Vagina (tissue), 2 donors: ENCODE results near the gene CKLF. TPM values are rescaled to one million over a fixed set of nuclear protein-coding genes. Genes with fewer than 3 reads are reported as not detected.

Experiments
- DNase-seq, 2 donors: peaks; one replicate each; pipeline ENCODE4 v3.0.0-alpha.2; 2017; ENCODE audit errors: extremely low spot score in 2 of 2
- H3K27ac ChIP-seq: fragments of 200-600 bp; sonication (generic); one replicate; pipeline ENCODE4 v1.5.1; 2019
- H3K27me3 ChIP-seq: fragments of 200-600 bp; sonication (generic); one replicate; pipeline ENCODE4 v1.5.1; 2019
- H3K36me3 ChIP-seq, 2 donors: fragments of 200-600 bp; sonication (generic); one replicate each; pipeline ENCODE4 v1.5.1; 2017 to 2019
- H3K4me1 ChIP-seq: fragments of 200-600 bp; sonication (generic); one replicate; pipeline ENCODE4 v1.5.1; 2019
- H3K4me3 ChIP-seq, 2 donors: fragments of 200-600 bp; sonication (generic); 1 replicate in 1 of 2; 2 replicates in 1 of 2; pipeline ENCODE4 v1.5.1; 2016 to 2019
- H3K9me3 ChIP-seq: fragments of 200-600 bp; sonication (generic); one replicate; pipeline ENCODE4 v1.5.1; 2019
- CTCF ChIP-seq, 3 experiments: fragments of 450-650 bp in 2 of 3; fragments of 200-600 bp in 1 of 3; sonication (generic) in 1 of 3; IDR thresholded peaks; one replicate each; pipeline ENCODE4 v1.5.1; 2017 to 2019; ENCODE audit warnings: antibody characterized with exemption in 3 of 3, mild to moderate bottlenecking in 2 of 3, moderate library complexity in 2 of 3
- POLR2A ChIP-seq, 2 donors: fragments of 450-650 bp; IDR thresholded peaks; one replicate each; pipeline ENCODE4 v1.6.1; 2017; ENCODE audit warnings: antibody characterized with exemption in 2 of 2, mild to moderate bottlenecking in 2 of 2, moderate library complexity in 2 of 2
- POLR2AphosphoS5 ChIP-seq, 2 donors: sonication (generic); formaldehyde crosslinking; IDR thresholded peaks; one replicate each; pipeline ENCODE4 v1.9.0; 2017; ENCODE audit warnings: antibody characterized with exemption in 2 of 2, mild to moderate bottlenecking in 2 of 2, low read depth in 1 of 2; ENCODE audit not compliant: insufficient read depth in 1 of 2
- intact Hi-C: fragments of 100-400 bp; cut with DNase I; formaldehyde crosslinking; loops from one replicate; pipeline ENCODE4 v1.15.1; 2023
- total RNA-seq: library from RNA; depleted of rRNA; stranded (reverse); fragments of >200 nt; gene quantifications from one replicate; pipeline ENCODE4 v1.2.3, GENCODE V29; 2016

CKLF gene
- total RNA-seq, 1 donor from 2014 or later: 52.3 TPM

- TF ChIP-seq POLR2AphosphoS5 (IDR thresholded peaks at IDR 0.05; ENCODE audit: insufficient read depth in 1 of 2, low read depth in 1 of 2): no peak
- no peak for TF ChIP-seq POLR2A (IDR thresholded peaks at IDR 0.05)
- no peak for TF ChIP-seq CTCF (IDR thresholded peaks at IDR 0.05)
- H3K4me1 ChIP-seq: no peaks in the 10 kb centered on the region
- intact Hi-C loops: no loop called here
These were observed 8.8 kb upstream of the CKLF start for GRCh38 chr16:66543541-66543940.

GRCh38 chr16:66544016-66544757 is 8.2 kb upstream of the CKLF start:
- H3K4me3 ChIP-seq: no peak overlapping the region
- TF ChIP-seq CTCF (IDR thresholded peaks at IDR 0.05) (no peak), POLR2AphosphoS5 (IDR thresholded peaks at IDR 0.05; ENCODE audit: insufficient read depth in 1 of 2, low read depth in 1 of 2) (no peak), POLR2A (IDR thresholded peaks at IDR 0.05) (no peak)
- peaks cover 0 to 9% of the 10 kb centered on the region in 2 donors for H3K36me3 ChIP-seq
- DNase-seq: no peak
- H3K27ac ChIP-seq: no peak overlapping the region
- H3K27me3 ChIP-seq: no peaks in the 10 kb centered on the region
- no peaks in the 10 kb centered on the region for H3K9me3 ChIP-seq
- intact Hi-C loops: no loop called here
- peaks cover 6% of the 10 kb centered on the region for H3K4me1 ChIP-seq

More at GRCh38 chr16:66543541-66543940, 8.8 kb upstream of the CKLF start:
- Histone ChIP-seq H3K4me3 (no peak overlapping the region), H3K36me3 (peaks cover 0 to 15% of the 10 kb centered on the region in 2 donors), H3K27me3 (no peaks in the 10 kb centered on the region), H3K27ac (no peak overlapping the region), H3K9me3 (no peaks in the 10 kb centered on the region)
- no peak for DNase-seq

GRCh38 chr16:66547101-66547989 is 5.0 kb upstream of the CKLF start:
- Histone ChIP-seq H3K27me3 (no peaks in the 10 kb centered on the region), H3K9me3 (no peaks in the 10 kb centered on the region), H3K4me3 (no peak overlapping the region), H3K4me1 (peaks cover 32% of the 10 kb centered on the region), H3K27ac (no peak overlapping the region), H3K36me3 (no peaks in the 10 kb centered on the region)
- DNase-seq: peak in 1 of 2 donors; percentile 83
- TF ChIP-seq CTCF (IDR thresholded peaks at IDR 0.05) (no peak), POLR2AphosphoS5 (IDR thresholded peaks at IDR 0.05; ENCODE audit: insufficient read depth in 1 of 2, low read depth in 1 of 2) (no peak), POLR2A (IDR thresholded peaks at IDR 0.05) (no peak)
- intact Hi-C loops: no loop called here

GRCh38 chr16:66548068-66548467 is 4.3 kb upstream of the CKLF start:
- peaks cover 35% of the 10 kb centered on the region for H3K4me1 ChIP-seq
- H3K27ac ChIP-seq: peak overlapping the region; percentile 95
- no peak overlapping the region for H3K4me3 ChIP-seq
- intact Hi-C loops: no loop called here
- H3K9me3 ChIP-seq: no peaks in the 10 kb centered on the region
- DNase-seq: no peak
- H3K27me3 ChIP-seq: no peaks in the 10 kb centered on the region
- TF ChIP-seq POLR2AphosphoS5 (IDR thresholded peaks at IDR 0.05; ENCODE audit: insufficient read depth in 1 of 2, low read depth in 1 of 2) (no peak), CTCF (IDR thresholded peaks at IDR 0.05) (no peak), POLR2A (IDR thresholded peaks at IDR 0.05) (no peak)
- H3K36me3 ChIP-seq: no peaks in the 10 kb centered on the region
